Measurements from ENCODE around the gene GAN. TPM values are rescaled to one million over a fixed set of nuclear protein-coding genes. Genes with fewer than 3 reads are reported as not detected.
A peak's percentile ranks its signal among the peaks of the same experiment; 100 is the strongest.

Gene GAN, protein sequence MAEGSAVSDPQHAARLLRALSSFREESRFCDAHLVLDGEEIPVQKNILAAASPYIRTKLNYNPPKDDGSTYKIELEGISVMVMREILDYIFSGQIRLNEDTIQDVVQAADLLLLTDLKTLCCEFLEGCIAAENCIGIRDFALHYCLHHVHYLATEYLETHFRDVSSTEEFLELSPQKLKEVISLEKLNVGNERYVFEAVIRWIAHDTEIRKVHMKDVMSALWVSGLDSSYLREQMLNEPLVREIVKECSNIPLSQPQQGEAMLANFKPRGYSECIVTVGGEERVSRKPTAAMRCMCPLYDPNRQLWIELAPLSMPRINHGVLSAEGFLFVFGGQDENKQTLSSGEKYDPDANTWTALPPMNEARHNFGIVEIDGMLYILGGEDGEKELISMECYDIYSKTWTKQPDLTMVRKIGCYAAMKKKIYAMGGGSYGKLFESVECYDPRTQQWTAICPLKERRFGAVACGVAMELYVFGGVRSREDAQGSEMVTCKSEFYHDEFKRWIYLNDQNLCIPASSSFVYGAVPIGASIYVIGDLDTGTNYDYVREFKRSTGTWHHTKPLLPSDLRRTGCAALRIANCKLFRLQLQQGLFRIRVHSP
- total RNA-seq (ENCODE audit: low replicate concordance): 6.2 and 21.3 TPM in 2 replicates

DNA sequence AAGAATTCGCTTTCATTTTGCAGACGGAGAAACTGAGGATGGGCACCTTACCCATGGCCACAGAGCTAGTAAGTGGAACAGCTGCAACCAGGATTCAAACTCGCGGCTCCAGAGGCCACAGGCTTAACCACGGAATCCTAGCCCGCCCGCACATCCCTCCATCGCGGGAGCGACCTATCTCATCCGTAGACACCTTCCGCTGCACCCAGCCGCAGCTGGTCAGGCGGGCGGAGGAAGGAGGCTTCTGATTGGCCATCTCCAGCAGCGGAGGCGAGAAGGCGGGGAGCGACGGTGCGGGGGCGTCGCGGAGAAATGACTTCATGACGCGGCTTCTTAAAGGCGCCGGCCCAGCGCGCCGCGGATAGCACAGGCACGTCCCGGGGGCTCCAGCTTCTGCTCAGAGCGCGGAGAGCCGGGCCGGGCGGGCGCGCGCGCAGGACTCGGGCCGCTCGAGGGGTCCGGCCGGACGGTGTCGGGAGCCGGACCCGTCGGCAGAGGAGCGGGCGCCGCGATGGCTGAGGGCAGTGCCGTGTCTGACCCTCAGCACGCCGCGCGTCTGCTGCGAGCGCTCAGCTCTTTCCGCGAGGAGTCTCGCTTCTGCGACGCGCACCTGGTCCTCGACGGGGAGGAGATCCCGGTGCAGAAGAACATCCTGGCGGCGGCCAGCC lies at the start of gene GAN:
TSS of gene GAN (plus strand) at position 360 of the 668 bp plus-strand sequence. CDS start at position 512, 152 bp downstream.
- DNase-seq (ENCODE audit: low read depth): peak; percentile 94
- TF ChIP-seq, protein P1, sequence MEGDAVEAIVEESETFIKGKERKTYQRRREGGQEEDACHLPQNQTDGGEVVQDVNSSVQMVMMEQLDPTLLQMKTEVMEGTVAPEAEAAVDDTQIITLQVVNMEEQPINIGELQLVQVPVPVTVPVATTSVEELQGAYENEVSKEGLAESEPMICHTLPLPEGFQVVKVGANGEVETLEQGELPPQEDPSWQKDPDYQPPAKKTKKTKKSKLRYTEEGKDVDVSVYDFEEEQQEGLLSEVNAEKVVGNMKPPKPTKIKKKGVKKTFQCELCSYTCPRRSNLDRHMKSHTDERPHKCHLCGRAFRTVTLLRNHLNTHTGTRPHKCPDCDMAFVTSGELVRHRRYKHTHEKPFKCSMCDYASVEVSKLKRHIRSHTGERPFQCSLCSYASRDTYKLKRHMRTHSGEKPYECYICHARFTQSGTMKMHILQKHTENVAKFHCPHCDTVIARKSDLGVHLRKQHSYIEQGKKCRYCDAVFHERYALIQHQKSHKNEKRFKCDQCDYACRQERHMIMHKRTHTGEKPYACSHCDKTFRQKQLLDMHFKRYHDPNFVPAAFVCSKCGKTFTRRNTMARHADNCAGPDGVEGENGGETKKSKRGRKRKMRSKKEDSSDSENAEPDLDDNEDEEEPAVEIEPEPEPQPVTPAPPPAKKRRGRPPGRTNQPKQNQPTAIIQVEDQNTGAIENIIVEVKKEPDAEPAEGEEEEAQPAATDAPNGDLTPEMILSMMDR (IDR thresholded peaks at IDR 0.05; ENCODE audit: insufficient read depth, low read length): no peak
- peak within 1 kb of the TSS; percentile 82 for H3K4me3 ChIP-seq (ENCODE audit: low read depth, low read length)

DNA sequence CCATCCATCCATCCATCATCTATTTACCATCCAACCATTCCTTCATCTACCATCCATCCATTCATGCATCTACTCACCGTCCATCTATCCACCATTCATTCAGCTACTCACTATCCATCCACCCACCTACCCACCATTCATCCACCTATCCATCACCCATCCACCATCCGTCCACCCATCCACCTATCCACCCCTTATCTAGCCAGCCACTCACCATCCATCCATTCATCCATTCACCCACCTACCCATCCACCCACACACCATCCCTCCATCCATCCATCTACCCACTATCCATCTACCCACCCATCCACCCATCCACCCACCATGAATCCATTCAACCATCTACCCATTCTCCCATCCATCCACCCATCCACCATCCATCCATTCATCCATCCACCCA lies 49.7 kb upstream of the GAN start:
- no peak overlapping the region for H3K4me3 ChIP-seq (ENCODE audit: low read depth, low read length)
- DNase-seq (ENCODE audit: low read depth): no peak
- TF ChIP-seq, protein P1 (IDR thresholded peaks at IDR 0.05; ENCODE audit: insufficient read depth, low read length): no peak

DNA sequence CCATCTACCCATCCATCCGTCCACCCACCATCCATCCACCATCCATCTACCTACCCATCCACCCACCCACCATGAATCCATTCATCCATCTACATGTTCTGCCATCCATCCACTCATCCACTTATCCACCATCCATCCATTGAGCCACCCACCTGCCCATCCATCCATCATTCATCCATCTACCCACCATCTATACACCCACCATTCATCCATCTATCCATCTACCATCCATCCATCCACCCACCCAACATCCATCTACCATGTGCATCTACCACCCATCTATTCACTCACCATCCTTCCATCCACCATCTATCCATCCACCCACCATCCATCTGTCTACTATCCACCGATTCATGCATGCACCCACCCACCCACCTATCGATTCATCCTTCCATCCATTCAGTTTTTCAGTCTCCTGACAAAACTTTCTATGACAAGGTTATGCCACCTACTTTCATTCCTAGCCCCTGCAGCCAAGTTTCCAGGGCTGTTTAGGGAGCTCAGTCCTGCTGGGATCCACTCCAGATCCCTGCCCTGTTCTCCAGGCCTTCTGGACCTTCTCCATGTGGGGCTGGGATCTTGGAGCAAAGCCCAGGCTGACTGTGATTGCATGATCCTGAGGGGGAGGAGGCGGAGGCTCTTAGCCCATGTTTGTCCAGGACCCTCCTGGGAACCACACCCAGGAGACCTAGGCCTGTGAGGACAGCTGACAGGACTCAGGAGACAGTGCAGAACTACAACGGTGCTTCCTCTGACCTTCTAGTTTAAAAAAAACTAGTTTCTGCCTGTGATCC lies 48.9 kb upstream of the GAN start:
- H3K4me3 ChIP-seq (ENCODE audit: low read depth, low read length): no peak overlapping the region
- TF ChIP-seq, protein P1 (IDR thresholded peaks at IDR 0.05; ENCODE audit: insufficient read depth, low read length): no peak
- DNase-seq (ENCODE audit: low read depth): peak; percentile 92

DNA sequence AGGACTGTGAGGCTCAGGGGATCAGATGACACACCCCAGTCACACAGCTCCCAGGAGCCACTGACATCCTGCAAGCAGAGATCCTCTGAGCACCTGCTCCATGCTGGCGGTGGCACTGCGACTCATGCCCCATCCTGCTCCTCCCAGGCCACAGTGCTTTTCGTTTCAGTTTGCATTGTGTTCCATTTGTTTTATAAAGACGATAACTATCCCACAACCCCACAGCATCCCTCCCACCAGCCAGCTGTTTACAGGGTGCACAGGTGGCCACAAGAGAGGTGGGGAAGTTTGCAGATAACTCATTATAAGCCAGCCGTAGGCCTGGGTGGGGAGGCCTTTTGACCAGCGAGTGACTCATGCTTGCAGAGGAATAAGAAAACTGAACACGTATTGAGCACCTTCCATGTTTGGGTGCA lies 48.1 kb upstream of the GAN start:
- no peak for DNase-seq (ENCODE audit: low read depth)
- no peak overlapping the region for H3K4me3 ChIP-seq (ENCODE audit: low read depth, low read length)
- TF ChIP-seq, protein P1 (IDR thresholded peaks at IDR 0.05; ENCODE audit: insufficient read depth, low read length): no peak

DNA sequence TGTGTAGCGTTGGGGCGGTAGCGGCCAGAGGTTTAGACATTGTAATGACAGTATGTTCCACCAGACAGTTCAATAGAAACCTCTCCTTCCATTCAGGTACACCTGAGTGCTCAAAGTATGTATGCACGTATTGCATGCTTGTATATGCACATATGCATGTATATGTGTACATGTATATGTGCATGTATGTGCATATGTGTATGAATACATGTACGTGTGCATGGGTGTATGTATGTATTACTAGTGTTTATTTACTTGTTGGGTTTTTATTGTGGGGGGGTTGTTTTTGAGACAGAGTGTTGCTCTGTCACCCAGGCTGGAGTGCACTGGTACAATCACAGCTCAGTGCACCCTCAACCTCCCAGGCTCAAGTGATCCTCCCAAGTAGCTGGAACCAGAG lies 46.3 kb upstream of the GAN start:
- H3K4me3 ChIP-seq (ENCODE audit: low read depth, low read length): no peak overlapping the region
- TF ChIP-seq, protein P1 (IDR thresholded peaks at IDR 0.05; ENCODE audit: insufficient read depth, low read length): no peak
- DNase-seq (ENCODE audit: low read depth): no peak

DNA sequence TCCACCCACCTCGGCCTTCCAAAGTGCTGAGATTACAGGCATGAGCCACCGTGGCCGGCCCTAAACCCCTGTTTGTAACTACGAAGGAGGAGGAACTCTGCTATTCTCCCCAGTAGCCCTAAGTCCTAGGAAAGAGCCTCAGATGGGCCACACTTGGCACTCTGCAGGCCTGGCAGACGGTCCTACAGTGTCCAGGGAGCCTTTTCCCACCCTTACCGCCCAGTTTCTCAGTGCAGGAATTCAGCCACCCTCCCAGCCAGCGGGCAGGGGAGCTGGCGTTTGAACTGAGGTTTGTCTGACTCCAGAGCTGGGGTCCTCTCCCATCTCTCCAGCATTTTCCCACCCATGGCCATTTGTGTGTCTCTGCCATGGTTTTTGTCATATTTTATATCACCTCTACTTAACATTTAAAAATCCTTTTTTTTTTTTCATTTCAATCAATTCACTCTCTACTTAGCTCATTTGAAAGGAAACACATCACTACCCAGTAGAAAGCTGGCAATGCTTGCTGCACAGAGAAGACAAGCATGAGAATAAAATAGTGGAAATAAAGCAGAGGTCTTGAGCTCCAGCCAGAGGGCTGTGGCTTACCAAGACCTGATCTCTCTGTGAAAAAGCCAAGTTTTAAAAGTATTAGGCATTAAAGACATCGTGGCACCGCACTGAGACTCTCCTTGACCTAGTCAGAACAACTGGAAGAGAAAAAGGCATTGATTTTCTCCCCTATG lies 41.4 kb upstream of the GAN start:
- TF ChIP-seq, protein P1 (IDR thresholded peaks at IDR 0.05; ENCODE audit: insufficient read depth, low read length): no peak
- peak; percentile 68 for DNase-seq (ENCODE audit: low read depth)
- H3K4me3 ChIP-seq (ENCODE audit: low read depth, low read length): no peak overlapping the region

All from fibroblast of the aortic adventitia (primary cell).